Measurements from ENCODE around the gene SMAD6.
"Not testable (repeated sequence)": the region's sequence is repeated elsewhere in the genome, so short reads cannot be mapped to it uniquely, and the experiment has no call there.

The SMAD6 gene

DNA sequence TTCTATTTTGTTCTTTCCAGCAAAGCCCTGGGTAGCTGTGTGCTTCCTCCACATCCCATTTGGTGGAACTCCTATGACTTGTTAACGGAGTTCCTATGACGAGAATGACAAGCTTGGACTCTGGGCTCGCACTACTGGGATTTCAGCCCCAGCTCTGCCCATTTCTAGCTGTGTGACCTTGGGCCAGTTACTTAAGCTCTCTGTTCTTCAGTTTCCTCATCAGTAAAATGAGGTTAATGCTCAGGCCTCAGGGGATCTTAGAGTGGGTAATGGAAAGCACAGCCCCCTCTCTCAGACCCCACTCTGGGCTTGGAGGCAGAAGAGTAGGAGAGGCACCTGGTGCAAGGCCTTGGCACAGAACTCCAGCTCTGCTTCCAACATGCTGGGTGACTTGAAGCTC lies 123.1 kb downstream of the SMAD6 start:
- no peak for DNase-seq (ENCODE audit: low read depth)

DNA sequence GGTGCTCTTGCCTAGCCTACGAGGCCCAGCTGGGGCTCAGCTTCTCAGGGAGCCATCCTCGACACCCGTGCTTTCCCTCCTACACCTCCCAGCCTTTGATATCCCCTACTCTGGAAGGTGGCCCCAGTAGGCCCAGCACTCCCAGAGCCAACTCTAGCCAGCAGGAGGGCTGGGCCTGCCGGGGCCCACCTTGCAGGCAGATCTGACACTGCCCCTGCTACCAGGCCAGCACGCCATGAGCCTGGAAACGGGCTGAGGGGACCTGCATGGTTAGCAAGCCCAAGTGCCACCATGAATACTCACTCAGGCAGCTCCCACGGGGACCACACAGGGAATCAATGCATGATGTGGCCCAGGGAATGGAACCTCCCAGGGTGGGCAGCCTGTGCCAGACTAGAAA lies 123.7 kb downstream of the SMAD6 start:
- no peak for DNase-seq (ENCODE audit: low read depth)

GRCh38 chr15:66826507-66826906 lies 124.5 kb downstream of the SMAD6 start:
- DNase-seq (ENCODE audit: low read depth) = no peak

DNA sequence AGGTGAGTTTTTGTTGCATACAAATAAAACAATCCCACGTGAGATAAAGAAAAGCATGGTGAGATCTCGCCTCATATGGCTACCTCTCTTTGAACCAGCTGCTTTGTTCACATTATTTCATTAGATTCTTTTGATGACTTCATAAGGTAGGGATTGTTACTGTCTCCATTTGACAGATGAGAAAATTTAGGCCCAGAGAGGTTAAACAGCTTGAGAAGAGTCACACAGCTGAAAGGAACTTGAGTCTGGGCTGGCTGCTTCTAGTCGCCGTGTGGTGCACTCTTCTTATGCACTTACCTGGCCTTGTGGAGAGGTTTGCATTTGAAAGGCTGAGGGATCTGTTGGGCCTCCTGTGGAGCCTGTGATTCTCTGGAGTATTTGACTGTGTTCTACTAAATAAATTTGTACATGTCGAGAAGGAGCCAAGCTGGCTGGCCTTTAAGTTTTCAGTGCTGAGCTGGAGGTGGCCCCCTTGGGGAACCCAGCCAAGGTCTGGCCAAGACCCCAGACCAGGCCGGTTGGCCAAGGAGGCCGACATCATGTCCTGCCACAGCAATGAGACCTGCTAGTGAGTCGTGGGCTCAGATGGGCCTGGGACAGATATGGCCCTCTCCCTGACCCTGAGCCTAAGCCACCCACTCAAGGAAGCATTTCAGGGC lies 125.1 kb downstream of the SMAD6 start:
- no peak for DNase-seq (ENCODE audit: low read depth)

DNA sequence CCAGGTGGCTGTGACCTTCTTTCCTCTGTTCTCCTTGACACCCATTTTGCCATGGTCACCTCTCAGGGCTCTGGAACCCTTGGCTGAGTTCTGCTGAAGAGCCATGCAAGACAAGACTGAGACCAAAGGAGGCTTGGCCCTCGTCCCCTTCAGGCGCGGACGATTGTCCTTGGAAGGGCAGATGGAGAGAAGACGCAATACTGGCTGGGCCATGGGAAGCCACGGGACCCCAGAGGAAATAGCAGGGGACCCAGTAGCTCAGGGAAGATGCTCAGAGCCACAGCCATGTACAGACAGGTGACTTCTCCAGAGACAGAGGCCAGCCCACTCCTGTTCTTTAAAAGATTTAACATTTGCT lies 125.6 kb downstream of the SMAD6 start:
- no peak for DNase-seq (ENCODE audit: low read depth)

- not testable (repeated sequence) for DNase-seq (ENCODE audit: low read depth)
Measured at GRCh38 chr15:66828817-66829541, 126.9 kb downstream of the SMAD6 start.

- DNase-seq (ENCODE audit: low read depth) = no peak
Measured at GRCh38 chr15:66829551-66830121, 127.6 kb downstream of the SMAD6 start.

- no peak for DNase-seq (ENCODE audit: low read depth)
Measured at GRCh38 chr15:66830358-66830757, 128.3 kb downstream of the SMAD6 start.

- DNase-seq (ENCODE audit: low read depth) = no peak
Measured at GRCh38 chr15:66830823-66831222, 128.8 kb downstream of the SMAD6 start.

DNA sequence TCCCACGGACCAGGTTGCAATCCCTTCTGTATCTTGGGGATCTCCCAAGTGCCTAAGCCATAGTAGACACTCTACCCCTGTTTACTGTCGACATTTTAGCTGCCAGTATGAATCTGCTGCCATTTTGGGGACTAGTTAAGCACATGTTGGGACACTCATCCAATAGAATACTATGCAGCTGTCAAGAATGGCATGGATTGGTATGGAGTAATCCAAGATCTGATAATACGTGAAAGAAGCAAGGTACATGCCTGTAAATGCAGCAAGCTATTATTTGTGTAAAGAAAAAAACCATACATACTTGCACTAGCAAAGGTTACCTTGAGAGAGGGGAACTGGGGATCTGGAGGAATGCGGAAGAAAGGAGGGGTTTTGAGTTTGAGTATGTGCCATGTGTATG lies 129.3 kb downstream of the SMAD6 start:
- DNase-seq (ENCODE audit: low read depth) = no peak

GRCh38 chr15:66831801-66832390 lies 129.9 kb downstream of the SMAD6 start:
- no peak for DNase-seq (ENCODE audit: low read depth)

All from non-pigmented ciliary epithelial cell (primary cell).